Brain pericyte (primary cell): Measurements from ENCODE around the gene ALG10B.
"Not testable (repeated sequence)": the region's sequence is repeated elsewhere in the genome, so short reads cannot be mapped to it uniquely, and the experiment has no call there.

ENCODE experiments used
- DNase-seq: peaks from one replicate; pipeline ENCODE4 v3.0.0-alpha.2; 2012; ENCODE audit warnings: low read depth, low spot score

Gene ALG10B

GRCh38 chr12:38316391-38317129 is at the start of gene ALG10B:
Gene ALG10B (plus strand): TSS chr12:38316774. CDS start chr12:38316894, 120 bp downstream.
- peak; percentile 89 for DNase-seq

- no peak for DNase-seq
Observed at GRCh38 chr12:38268612-38269011, 48.0 kb upstream of the ALG10B start.

GRCh38 chr12:38269897-38270296 is 46.7 kb upstream of the ALG10B start:
- DNase-seq: no peak

- no peak for DNase-seq
Observed at GRCh38 chr12:38279756-38280155, 36.8 kb upstream of the ALG10B start.

GRCh38 chr12:38282886-38283285 is 33.7 kb upstream of the ALG10B start:
- no peak for DNase-seq

GRCh38 chr12:38289396-38289795 is 27.2 kb upstream of the ALG10B start:
- no peak for DNase-seq

GRCh38 chr12:38291160-38291559 is 25.4 kb upstream of the ALG10B start:
- no peak for DNase-seq

- not testable (repeated sequence) for DNase-seq
Observed at GRCh38 chr12:38302972-38303371, 13.6 kb upstream of the ALG10B start.

GRCh38 chr12:38321966-38322365 is 5.4 kb downstream of the ALG10B start:
- DNase-seq: not testable (repeated sequence)

GRCh38 chr12:38324912-38325311 is 8.3 kb downstream of the ALG10B start:
- no peak for DNase-seq

- no peak for DNase-seq
Observed at GRCh38 chr12:38327356-38327755, 10.8 kb downstream of the ALG10B start.

- DNase-seq: no peak
Observed at GRCh38 chr12:38328306-38328895, 11.8 kb downstream of the ALG10B start.

GRCh38 chr12:38330414-38330813 is 13.8 kb downstream of the ALG10B start:
- DNase-seq: not testable (repeated sequence)

GRCh38 chr12:38332814-38333213 is 16.2 kb downstream of the ALG10B start:
- DNase-seq: no peak

- DNase-seq: no peak
Observed at GRCh38 chr12:38342444-38342843, 25.9 kb downstream of the ALG10B start.

GRCh38 chr12:38343256-38343655 is 26.7 kb downstream of the ALG10B start:
- not testable (repeated sequence) for DNase-seq

- DNase-seq: not testable (repeated sequence)
Observed at GRCh38 chr12:38343916-38344315, 27.3 kb downstream of the ALG10B start.

- no peak for DNase-seq
Observed at GRCh38 chr12:38350342-38351174, 34.0 kb downstream of the ALG10B start.

GRCh38 chr12:38351175-38351508 is 34.6 kb downstream of the ALG10B start:
- DNase-seq: not testable (repeated sequence)

GRCh38 chr12:38367506-38367905 is 50.9 kb downstream of the ALG10B start:
- DNase-seq: no peak

- DNase-seq: no peak
Observed at GRCh38 chr12:38370311-38370710, 53.7 kb downstream of the ALG10B start.

- no peak for DNase-seq
Observed at GRCh38 chr12:38373784-38374183, 57.2 kb downstream of the ALG10B start.
